ENCODE measurements around the gene PYGO2. TPM values are rescaled to one million over a fixed set of nuclear protein-coding genes. Genes with fewer than 3 reads are reported as not detected.

Gene PYGO2
- total RNA-seq, 2 experiments from 2014 or later = 44.0 to 47.9 TPM

DNA sequence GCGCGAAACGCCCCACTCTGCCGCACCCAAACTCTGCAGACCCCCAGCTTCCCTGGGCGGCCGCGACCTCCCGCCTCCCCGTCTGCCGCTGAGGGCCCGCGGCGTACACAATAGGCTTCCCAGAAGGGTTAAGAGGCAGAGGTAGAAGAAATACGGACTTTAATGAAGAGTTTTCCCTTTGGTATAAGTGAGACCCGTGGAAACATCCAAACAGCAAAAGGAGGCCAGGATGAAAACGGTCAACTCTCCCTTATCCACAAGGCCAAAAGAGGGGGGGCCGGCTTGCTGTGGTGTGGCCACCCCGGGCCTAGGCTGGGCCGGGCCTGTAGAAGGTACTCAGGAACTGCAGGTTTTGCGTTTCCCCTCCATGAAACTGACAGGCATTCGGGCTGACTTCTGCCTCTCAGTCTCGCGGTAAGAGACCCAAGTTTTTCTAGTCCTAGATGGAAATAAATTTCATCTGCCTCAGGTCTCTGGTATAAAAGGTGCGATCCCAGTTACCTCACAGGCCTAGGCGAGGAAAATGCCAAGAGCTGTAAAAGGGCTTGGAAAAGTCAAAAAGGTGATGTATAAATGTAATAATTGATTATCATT lies 671 bp upstream of the PYGO2 start:
- CTCF ChIA-PET = interaction anchor here (1.0 to 3.2 kb wide), 13 partner anchors 9 to 357 kb away, joined by 3 to 21 read pairs (median 8); partner anchors contain the start of genes ADAM15, PMVK and SHC1
- no peaks in the 10 kb centered on the region for H3K9me3 Mint-ChIP-seq (ENCODE audit: low read depth)
- peaks cover 25% of the 10 kb centered on the region for H3K36me3 Mint-ChIP-seq
- peak overlapping the region; percentile 91 for H3K27ac Mint-ChIP-seq
- H3K27me3 Mint-ChIP-seq = no peaks in the 10 kb centered on the region
- DNase-seq (no peak), ATAC-seq (peak; percentile 21)
- peaks cover 40% of the 10 kb centered on the region for H3K4me1 Mint-ChIP-seq
- H3K4me3 Mint-ChIP-seq = peak overlapping the region; percentile 89

DNA sequence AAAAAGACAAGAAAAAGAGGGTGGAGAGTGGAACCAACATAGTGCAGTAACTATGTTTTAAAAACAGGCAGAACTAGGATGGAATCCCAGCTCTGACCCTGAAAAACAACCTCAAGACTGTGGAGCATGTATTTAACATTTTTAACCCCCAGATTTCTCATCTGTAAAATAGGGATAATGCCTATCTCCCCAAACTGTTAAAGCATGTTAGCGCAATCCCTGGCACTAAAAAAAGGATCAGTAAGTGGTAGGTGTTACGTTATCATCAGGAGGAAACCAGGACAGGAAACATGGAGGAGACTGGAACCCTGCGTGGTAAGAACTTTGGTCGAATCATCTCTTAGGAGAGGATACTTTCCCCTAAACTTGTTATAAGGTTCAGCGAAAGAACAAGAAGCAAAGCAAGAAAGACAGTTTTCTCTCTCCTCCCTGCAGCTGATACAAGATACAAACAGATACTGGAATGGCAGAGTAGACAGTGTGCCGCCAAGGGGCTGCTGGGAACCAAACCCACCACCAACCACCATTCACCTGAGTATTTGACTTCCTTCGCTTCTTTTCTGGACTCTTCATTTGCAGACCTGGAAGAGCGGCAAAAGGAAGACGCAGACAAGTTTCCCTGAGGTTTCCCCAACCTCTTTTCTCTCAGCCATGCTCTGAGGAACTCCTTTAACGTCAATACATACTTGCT lies 991 bp downstream of the PYGO2 start:
- H3K4me3 Mint-ChIP-seq = peak overlapping the region; percentile 96
- H3K36me3 Mint-ChIP-seq = peaks cover 20% of the 10 kb centered on the region
- peaks cover 55% of the 10 kb centered on the region for H3K4me1 Mint-ChIP-seq

DNA sequence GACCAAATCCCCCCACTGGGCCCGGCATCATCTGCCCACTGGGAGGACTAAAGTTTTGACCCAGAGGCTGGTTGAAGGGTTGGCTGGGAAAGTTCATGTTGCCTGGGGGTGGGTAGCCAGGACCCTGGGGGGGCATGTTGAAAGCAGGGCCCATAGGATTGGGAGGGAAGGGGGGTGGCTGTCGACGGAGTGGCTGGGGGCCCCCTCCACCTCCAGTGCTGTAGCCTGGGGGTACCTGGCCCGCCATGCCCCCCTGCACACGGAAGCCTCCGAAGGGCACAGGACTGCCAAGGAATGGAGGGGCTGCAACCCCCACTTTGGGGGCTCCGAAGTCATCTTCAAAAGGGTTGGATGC lies 2.2 kb downstream of the PYGO2 start:
- ATAC-seq (no peak), DNase-seq (no peak)
- Mint-ChIP-seq H3K27me3 (no peaks in the 10 kb centered on the region), H3K4me3 (peak overlapping the region; percentile 31), H3K9me3 (ENCODE audit: low read depth) (no peaks in the 10 kb centered on the region), H3K36me3 (peaks cover 20% of the 10 kb centered on the region), H3K27ac (no peak overlapping the region), H3K4me1 (peaks cover 65% of the 10 kb centered on the region)
- CTCF ChIA-PET = interaction anchor here (0.9 to 2.9 kb wide), 3 partner anchors 14 to 19 kb away, joined by 3 to 21 read pairs (median 4); no protein-coding TSS in a partner anchor

More for the DNA sequence above, 991 bp downstream of the PYGO2 start:
- CTCF ChIA-PET = interaction anchor here (0.8 to 3.2 kb wide), 19 partner anchors 8 to 124 kb away, joined by 3 to 21 read pairs (median 5); partner anchors contain the start of genes ADAM15, FLAD1, PMVK and SHC1
- H3K27ac Mint-ChIP-seq = peak overlapping the region; percentile 89
- no peaks in the 10 kb centered on the region for H3K9me3 Mint-ChIP-seq (ENCODE audit: low read depth)
- DNase-seq = no peak
- ATAC-seq = no peak
- H3K27me3 Mint-ChIP-seq = no peaks in the 10 kb centered on the region

DNA sequence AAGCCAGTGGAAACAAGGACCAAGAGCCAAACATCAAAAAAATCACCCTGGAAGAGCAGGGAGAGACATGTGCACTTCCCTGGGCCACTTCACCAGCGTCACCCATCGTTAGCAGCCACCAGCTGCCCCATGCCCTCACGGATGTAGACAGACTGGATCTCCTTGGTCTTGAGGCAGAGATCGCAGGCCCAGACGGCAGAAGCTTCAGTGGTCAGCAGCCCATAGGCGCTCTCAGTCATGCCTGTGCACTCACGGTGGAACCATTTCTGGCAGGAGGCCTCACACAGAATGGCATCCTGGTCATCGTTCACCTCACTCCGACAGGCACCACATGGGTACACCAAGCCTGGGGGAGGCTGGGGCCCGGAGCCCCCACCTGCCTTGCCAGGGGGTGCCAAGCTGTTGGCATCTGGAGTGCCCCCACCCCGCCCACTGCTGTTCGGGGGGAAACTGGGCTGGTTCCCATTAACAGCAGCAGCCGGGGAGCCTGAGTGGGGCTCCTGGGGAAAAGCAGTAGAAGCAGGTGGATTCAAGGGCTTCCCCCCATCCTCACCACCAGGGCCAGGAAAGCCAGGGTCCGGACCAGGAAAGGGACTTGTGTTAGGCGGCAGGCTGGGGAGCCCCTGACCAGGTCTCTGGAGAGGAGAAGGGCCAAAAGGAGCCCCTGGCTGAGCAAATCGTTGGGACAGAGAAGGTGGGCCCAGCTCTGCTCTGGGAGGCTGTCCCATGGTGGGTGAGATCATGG lies 2.7 kb downstream of the PYGO2 start:
- Mint-ChIP-seq H3K9me3 (ENCODE audit: low read depth) (no peaks in the 10 kb centered on the region), H3K27ac (peak overlapping the region; percentile 47), H3K36me3 (peaks cover 18% of the 10 kb centered on the region), H3K4me1 (peaks cover 69% of the 10 kb centered on the region), H3K27me3 (no peaks in the 10 kb centered on the region), H3K4me3 (no peak overlapping the region)
- ATAC-seq = no peak
- CTCF ChIA-PET = interaction anchor here (1.2 to 1.4 kb wide), 3 partner anchors 15 to 58 kb away, joined by 3 to 4 read pairs (median 4); no protein-coding TSS in a partner anchor
- DNase-seq = no peak

DNA sequence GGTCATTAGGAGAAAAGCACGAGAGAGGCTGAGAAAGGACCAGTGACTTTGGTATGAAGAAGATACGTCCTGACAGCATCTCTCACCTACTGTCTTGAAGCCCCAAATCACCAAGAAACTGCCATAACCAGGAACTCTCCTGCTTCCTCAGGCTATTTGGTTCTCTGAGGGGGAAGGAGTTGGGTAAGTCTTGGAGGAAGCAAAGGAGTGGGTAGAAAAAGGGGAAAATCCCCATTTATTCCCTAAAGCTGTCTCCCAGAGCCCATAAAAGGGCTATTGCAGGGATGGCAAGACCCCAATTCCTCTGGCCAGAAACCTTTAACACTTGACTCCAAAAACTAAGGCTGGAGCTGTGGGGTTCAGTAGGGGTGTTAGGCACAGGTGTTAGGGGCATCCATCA lies 3.5 kb downstream of the PYGO2 start:
- Mint-ChIP-seq H3K9me3 (ENCODE audit: low read depth) (no peaks in the 10 kb centered on the region), H3K27ac (peak overlapping the region; percentile 47), H3K4me1 (peaks cover 69% of the 10 kb centered on the region), H3K36me3 (peaks cover 16% of the 10 kb centered on the region), H3K27me3 (no peaks in the 10 kb centered on the region), H3K4me3 (no peak overlapping the region)
- ATAC-seq (no peak), DNase-seq (no peak)
- CTCF ChIA-PET = interaction anchor here (1.2 to 1.4 kb wide), 2 partner anchors 38 to 59 kb away, joined by 3 to 4 read pairs; no protein-coding TSS in a partner anchor

DNA sequence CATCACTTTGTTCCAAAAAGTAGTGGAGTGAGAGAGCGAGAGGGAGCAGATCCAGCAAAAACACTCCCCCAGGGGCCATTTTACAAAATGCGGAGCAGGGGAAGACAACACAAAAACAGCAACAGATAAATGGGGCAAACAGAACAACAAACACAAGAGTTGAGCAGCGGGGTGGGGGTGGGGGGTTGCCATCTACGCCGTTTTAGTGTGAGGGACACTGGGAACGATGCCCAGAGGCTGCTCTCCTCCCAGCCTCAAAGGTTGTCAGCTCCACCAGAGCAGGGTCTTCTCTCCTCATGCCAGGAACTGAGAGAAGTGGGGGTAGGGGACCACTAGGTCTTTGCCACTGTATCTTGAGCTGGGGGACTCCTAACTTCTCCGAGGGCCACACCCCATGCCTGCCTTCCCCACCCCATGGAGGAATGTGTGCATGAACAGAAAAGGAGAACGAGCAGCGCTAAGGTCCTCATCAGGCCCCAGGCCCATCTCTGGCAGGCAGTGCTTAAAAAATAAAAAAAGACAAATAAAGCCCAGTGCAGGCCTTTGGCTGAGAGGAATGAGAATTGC lies 4.4 kb downstream of the PYGO2 start:
- no peaks in the 10 kb centered on the region for H3K9me3 Mint-ChIP-seq (ENCODE audit: low read depth)
- DNase-seq = no peak

DNA sequence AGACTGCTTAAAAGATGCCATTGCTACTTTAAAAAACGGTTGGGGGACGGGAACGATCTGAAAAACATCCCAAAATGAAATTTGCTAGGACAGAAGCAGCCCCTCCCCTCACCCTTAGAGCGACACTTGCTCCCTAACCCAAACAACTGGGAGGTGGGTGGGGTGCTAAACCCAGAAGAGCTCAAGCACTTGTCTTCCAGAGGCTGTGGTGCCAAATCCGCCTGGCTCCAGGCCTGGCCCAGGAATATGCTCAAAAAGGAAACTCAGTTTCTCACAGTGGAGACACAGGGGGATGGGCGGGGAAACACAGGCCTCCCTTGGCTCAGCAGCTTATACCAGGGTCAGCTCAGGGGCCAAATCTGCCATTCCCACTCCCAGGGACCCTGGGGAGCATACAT lies 5.0 kb downstream of the PYGO2 start:
- H3K27ac Mint-ChIP-seq = peak overlapping the region; percentile 98
- DNase-seq (no peak), ATAC-seq (no peak)
- no peaks in the 10 kb centered on the region for H3K27me3 Mint-ChIP-seq
- H3K4me3 Mint-ChIP-seq = peak overlapping the region; percentile 95
- no peaks in the 10 kb centered on the region for H3K9me3 Mint-ChIP-seq (ENCODE audit: low read depth)
- CTCF ChIA-PET = interaction anchor here (1.4 to 5.6 kb wide), 9 partner anchors 10 to 294 kb away, joined by 3 to 46 read pairs (median 5); partner anchors contain the start of genes CKS1B and EFNA4
- peaks cover 16% of the 10 kb centered on the region for H3K36me3 Mint-ChIP-seq
- H3K4me1 Mint-ChIP-seq = peaks cover 75% of the 10 kb centered on the region

More for the DNA sequence above, 4.4 kb downstream of the PYGO2 start:
- peak overlapping the region; percentile 98 for H3K27ac Mint-ChIP-seq
- H3K4me3 Mint-ChIP-seq = no peak overlapping the region
- peaks cover 71% of the 10 kb centered on the region for H3K4me1 Mint-ChIP-seq
- CTCF ChIA-PET = interaction anchor here (1.4 to 5.6 kb wide), 3 partner anchors 39 to 107 kb away, joined by 3 to 41 read pairs (median 5); partner anchors contain the start of gene EFNA4
- H3K36me3 Mint-ChIP-seq = peaks cover 12% of the 10 kb centered on the region
- no peak for ATAC-seq
- H3K27me3 Mint-ChIP-seq = no peaks in the 10 kb centered on the region

DNA sequence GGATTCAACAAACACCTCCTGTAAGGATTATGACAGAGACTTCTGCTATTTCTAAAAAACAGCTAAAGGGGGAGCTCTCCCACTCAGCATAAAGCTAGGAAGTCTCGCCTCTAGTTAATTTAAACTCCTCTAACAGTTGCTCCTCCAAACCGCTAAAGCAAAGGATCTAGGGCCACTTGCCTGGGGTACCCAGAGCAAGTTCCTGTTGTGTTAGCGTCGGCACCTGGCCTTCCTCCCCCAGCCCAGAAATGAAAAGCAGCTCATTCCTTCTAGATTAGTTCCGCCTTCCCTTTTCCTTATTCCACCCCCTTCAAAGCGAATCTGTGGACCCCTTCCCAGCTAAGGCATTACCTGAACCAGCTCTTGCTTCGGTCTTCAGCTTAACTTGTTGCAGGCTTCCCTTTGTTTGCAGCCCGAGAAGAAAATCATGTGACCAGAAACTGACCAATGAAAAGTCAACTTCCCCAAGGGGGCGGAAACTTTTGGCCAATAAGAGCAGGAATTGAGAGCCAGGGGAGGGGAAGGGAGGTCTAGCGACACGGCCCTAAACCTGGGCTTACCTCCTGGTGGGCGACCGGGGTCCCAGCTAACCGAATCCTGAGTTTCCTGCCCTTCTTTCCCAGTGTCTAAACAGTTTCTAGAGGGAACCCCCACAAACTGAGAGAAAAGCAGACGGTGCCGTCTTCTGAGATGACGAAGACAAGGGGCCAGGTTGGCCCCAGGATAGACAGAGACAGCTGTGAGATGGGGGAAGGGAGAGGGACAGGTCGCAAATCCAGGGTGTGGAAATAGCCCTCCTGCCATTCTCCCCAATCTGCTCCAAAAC lies 5.7 kb downstream of the PYGO2 start, which contains the start of gene PBXIP1:
TSS of gene PBXIP1 (minus strand) at position 382 of the 826 bp plus-strand sequence. CDS start 2,378 bp downstream, outside the sequence.
- H3K4me3 Mint-ChIP-seq = peak within 1 kb of the TSS; percentile 95
- H3K4me1 Mint-ChIP-seq = peaks cover 78% of the 10 kb centered on the region
- DNase-seq = peak; percentile 92
- peak within 1 kb of the TSS; percentile 98 for H3K27ac Mint-ChIP-seq
- peaks cover 14% of the 10 kb centered on the region for H3K36me3 Mint-ChIP-seq
- CTCF ChIA-PET = interaction anchor here (0.7 to 5.6 kb wide), 20 partner anchors 8 to 347 kb away, joined by 3 to 46 read pairs (median 4); partner anchors contain the start of genes ADAM15, CKS1B, EFNA4 and KRTCAP2
- H3K9me3 Mint-ChIP-seq (ENCODE audit: low read depth) = no peaks in the 10 kb centered on the region
- ATAC-seq = peak; percentile 62
- no peaks in the 10 kb centered on the region for H3K27me3 Mint-ChIP-seq

DNA sequence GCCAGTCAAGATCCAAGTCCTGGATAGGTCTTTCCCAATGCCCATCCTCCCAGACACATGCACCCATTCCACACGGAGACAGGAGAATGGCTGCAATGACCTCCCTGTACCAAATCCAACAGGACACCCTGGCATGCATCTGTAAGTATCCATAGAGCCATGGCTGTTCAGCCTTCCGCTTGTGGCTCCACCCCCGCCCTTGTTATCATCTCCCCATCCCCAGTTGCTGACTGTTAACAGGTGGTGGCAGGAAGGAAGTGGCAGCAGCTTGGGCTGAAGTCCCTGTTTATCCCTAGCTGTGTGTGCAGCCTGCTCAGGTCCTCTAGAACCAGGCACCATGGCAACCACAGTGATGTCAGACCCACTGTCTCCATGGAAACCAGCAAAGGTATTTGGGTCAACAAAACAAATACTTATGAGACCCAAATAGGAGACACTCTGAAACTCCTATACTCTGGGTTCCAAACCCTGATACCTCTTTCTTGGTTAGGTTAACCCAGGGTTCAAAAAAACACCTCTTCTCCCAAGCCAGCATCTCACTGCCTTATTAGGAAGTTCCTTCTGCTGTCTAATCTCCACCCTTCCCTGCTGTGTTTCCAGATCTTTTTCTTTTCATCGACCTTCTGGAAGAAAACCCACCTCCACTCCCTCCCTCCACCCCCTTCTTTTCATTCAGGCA lies 6.4 kb downstream of the PYGO2 start:
- CTCF ChIA-PET = interaction anchor here (0.7 to 5.6 kb wide), 22 partner anchors 9 to 347 kb away, joined by 3 to 46 read pairs (median 4); partner anchors contain the start of genes ADAM15, CKS1B, EFNA4 and FLAD1
- Mint-ChIP-seq H3K27ac (peak overlapping the region; percentile 98), H3K27me3 (no peaks in the 10 kb centered on the region), H3K9me3 (ENCODE audit: low read depth) (no peaks in the 10 kb centered on the region), H3K4me1 (peaks cover 77% of the 10 kb centered on the region), H3K36me3 (peaks cover 17% of the 10 kb centered on the region), H3K4me3 (peak overlapping the region; percentile 95)
- peak; percentile 89 for ATAC-seq
- peak; percentile 97 for DNase-seq

DNA sequence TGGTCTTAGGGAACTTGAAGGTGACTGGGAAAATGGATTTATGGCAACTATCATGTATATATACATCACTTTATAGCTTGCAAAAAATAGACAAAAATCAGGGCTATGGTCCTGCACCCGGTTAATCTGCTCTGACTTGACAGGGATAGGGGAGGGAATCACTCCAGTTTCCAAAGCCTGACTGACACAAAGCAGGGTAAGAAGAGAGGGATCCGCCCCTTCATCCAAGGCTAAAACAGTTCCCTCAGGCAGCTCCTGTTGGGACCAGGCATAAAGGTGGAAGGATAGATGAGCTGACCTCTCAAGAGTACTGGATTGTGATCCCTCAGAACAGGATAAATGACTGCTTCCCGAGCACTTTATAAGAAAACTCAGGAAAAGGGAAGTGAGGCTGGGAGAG lies 7.0 kb downstream of the PYGO2 start:
- CTCF ChIA-PET = interaction anchor here (1.0 to 5.6 kb wide), 11 partner anchors 9 to 130 kb away, joined by 3 to 46 read pairs (median 7); partner anchors contain the start of genes ADAM15, CKS1B, FLAD1 and LENEP
- H3K9me3 Mint-ChIP-seq (ENCODE audit: low read depth) = no peaks in the 10 kb centered on the region
- peak overlapping the region; percentile 98 for H3K27ac Mint-ChIP-seq
- no peaks in the 10 kb centered on the region for H3K27me3 Mint-ChIP-seq
- H3K4me3 Mint-ChIP-seq = peak overlapping the region; percentile 95
- H3K36me3 Mint-ChIP-seq = peaks cover 17% of the 10 kb centered on the region
- no peak for DNase-seq
- H3K4me1 Mint-ChIP-seq = peaks cover 73% of the 10 kb centered on the region
- no peak for ATAC-seq

DNA sequence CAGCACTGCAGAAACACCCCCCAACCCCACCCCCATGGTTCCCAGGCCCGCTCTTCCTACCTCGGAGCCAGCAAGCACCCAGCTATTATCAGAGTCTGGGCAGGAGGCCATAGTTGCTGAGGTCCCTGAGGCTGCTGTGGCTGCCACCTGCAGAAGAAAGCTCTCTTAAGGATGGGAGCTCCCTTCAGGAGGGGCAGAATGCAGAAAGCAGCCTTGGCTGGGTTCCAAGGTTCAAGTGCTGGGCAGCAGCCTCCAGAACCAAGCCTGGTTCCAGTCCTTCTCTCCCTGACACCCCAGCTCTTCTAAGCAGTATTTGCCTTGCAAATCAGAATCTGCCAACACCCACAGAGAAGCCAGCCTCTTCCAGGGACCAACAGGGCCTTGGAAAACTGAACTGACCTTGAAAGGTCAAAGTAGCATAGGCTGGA lies 8.0 kb downstream of the PYGO2 start:
- CTCF ChIA-PET = interaction anchor here (1.2 to 5.6 kb wide), 5 partner anchors 10 to 65 kb away, joined by 3 to 46 read pairs (median 11); partner anchors contain the start of genes FLAD1 and PMVK
- ATAC-seq (no peak), DNase-seq (no peak)
- H3K4me1 Mint-ChIP-seq = peaks cover 75% of the 10 kb centered on the region
- peak overlapping the region; percentile 98 for H3K27ac Mint-ChIP-seq
- H3K4me3 Mint-ChIP-seq = peak overlapping the region; percentile 95
- no peaks in the 10 kb centered on the region for H3K9me3 Mint-ChIP-seq (ENCODE audit: low read depth)
- H3K36me3 Mint-ChIP-seq = peaks cover 17% of the 10 kb centered on the region
- H3K27me3 Mint-ChIP-seq = no peaks in the 10 kb centered on the region

Measured in activated CD8-positive, alpha-beta memory T cell treated with anti-CD3 and anti-CD28 coated beads, Interleukin-2, amount 10 ng/mL, durations not matched to agents 7 days and 5 days (primary cell).